GM19463 (cell line): ENCODE measurements around the gene GAL.

ENCODE experiments used
- ATAC-seq: cut with Tn5 transposase; IDR thresholded peaks from one replicate; pipeline ENCODE4 v1.9.1; 2021; ENCODE audit warnings: mild to moderate bottlenecking, moderate library complexity; ENCODE audit not compliant: unreplicated experiment

GAL gene

GRCh38 chr11:68707527-68707926 lies 23.2 kb downstream of the GAL start:
- no peak for ATAC-seq

DNA sequence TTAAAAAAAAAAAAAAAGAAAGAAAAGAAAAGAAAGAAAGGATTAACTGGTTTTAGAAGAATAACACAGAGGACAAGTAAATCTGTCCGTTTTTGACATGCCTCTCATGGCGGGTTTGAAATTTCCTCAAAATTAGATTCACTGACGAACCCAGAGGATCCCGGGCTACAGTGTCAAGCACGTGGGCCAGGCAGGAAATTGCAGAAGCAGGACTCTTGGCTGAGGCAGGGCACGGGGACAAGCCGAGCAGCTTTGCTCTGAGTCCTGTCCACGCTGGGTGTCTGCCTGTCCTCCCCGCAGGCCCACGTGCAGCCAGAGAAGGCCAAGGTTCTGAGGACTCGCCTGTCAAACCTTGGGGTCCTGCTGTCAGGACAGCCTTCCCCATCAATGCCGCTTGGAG lies 24.7 kb downstream of the GAL start:
- ATAC-seq: no peak

DNA sequence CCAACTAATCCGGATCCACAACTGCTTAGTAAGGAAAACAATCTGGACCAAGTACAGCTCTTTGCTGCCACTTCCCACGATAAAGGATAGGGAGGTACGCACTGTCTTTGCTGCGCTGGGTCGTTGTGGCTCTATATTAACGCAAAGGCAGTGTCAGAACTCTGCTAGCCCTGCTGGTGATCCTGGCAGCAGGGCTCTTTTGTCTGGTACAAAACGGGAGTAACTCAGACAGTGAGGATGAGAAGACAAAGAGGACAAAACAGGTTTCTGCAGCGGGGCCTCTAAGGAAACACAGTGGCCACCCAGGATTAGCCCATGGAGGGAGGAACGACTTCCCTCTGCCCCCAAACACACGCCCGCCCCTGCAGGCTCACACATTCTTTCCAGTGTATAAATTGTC lies 26.1 kb downstream of the GAL start:
- no peak for ATAC-seq

- ATAC-seq: no peak
Measured at GRCh38 chr11:68711114-68711513, 26.8 kb downstream of the GAL start.

- ATAC-seq: no peak
Measured at GRCh38 chr11:68714060-68714856, 29.9 kb downstream of the GAL start.

- no peak for ATAC-seq
Measured at GRCh38 chr11:68715456-68716122, 31.2 kb downstream of the GAL start.

GRCh38 chr11:68721075-68721474 lies 36.7 kb downstream of the GAL start:
- no peak for ATAC-seq

GRCh38 chr11:68722143-68722542 lies 37.8 kb downstream of the GAL start:
- ATAC-seq: no peak

DNA sequence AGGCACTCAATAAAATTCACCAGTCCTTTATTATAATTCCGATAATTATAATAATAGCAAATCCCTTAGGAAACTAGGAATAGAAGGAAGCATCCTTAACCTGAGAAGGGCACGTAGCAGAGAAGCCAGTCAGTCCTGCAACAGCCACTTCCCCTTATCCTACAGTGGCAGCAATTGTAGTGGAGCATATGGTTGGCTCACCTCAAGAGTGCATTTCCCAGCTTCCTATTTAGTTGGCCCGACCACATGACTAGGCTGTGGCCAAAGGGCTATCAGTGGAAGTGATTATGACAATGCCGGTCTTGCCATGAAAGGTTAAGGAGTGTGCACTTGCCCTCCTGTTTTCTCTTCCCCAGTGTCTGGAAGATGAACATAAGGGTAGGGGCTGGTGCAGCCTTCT lies 39.9 kb downstream of the GAL start:
- no peak for ATAC-seq

- no peak for ATAC-seq
Measured at GRCh38 chr11:68727783-68728182, 43.4 kb downstream of the GAL start.

- ATAC-seq: no peak
Measured at GRCh38 chr11:68734111-68734510, 49.8 kb downstream of the GAL start.

GRCh38 chr11:68735125-68735524 lies 50.8 kb downstream of the GAL start:
- no peak for ATAC-seq

- no peak for ATAC-seq
Measured at GRCh38 chr11:68735646-68736045, 51.3 kb downstream of the GAL start.
